Activated effector memory CD4-positive, alpha-beta T cell treated with anti-CD3 and anti-CD28 coated beads, Interleukin-2, amount 50 U/mL, for 16 hours (primary cell): ENCODE results near the gene SUGCT.
"Not testable (repeated sequence)": the region's sequence is repeated elsewhere in the genome, so short reads cannot be mapped to it uniquely, and the experiment has no call there.

Source experiments
- DNase-seq: peaks from one replicate; pipeline ENCODE4 v3.0.0-alpha.2; 2020

SUGCT gene

DNA sequence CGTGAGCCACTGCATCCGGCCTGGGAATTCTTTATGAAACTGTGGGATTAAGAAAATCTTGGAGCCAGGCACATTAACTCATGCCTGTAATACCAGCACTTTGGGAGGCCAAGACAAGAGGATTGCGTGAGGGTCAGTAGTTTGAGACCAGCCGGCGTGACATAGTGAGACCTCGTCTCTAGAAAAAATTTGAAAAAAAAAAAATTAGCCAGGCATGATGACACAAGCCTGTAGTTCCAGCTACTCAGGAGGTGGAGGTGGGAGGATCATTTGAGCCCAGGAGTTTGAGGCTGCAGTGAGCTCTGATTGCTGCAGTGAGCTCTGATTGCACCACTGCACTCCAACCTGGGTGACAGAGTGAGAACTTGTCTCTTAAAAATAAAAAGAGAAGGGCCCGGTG, 69.8 kb downstream of the SUGCT start:
- no peak for DNase-seq

DNA sequence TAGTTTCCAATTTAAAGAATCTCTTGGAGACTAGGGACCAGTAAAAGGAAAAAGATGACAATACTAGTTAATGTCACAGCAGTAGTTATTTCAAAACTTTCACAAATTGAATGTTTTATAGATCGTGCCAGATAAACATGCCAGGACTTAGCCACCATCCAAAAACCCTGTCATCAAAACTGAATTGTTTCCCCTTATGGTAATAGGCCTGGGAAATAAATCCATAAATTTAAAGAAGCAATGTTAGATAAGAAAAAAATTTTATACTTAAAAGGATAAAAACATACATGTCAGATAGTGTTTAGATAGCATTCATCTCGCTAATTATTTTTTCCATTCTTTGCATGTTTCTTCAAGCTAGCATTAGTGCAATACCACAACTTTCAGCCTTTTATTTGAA, 71.2 kb downstream of the SUGCT start:
- DNase-seq: no peak

DNA sequence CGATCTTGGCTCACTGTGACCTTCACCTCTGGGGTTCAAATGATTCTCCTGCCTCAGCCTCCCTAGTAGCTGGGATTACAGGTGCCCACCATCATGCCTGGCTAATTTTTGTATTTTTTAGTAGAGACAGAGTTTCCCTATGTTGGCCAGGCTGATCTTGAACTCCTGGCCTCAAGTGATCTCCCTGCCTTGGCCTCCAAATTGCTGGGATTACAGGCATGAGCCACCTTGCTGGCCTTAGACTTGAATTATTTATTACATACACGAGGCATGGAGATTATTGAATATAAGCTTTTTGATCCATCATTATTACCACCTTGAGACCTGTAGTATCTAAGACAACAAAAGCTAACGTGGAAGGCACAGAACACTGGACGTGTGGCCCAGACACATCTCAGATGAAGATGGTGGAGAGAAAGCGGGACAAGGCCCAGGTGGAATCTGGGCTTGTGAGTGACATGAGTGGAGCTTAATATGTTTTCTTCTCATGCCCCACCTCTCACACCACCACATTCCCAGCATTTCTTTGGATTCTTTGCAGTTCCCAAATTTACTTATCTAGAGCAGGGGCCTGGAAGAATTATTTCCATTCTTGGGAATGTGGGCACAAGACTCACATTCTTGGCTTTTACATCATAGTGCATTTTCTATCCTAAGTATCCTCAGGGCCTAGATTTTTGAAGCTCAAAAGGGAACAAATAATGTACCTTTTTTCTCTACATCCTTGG, 76.6 kb downstream of the SUGCT start:
- no peak for DNase-seq

DNA sequence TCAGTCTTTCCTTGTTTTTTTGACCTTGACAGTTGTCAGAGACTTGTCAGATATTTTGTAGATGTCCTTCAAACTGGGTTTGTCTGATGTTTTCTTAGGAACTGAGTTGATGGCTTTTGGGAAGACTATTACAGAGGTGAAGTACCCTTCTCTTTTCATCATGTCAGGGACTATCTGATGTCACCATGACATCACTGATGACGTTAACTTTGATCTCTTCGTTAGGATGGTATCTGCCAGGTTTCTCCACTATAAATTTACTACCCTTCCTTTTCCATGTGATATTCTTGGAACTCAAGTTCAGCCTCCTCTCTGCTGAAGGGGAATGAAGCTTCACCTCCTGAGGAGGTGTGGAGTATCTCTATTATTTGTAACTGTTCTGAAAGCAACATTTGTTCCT, 78.5 kb downstream of the SUGCT start:
- DNase-seq: no peak

DNA sequence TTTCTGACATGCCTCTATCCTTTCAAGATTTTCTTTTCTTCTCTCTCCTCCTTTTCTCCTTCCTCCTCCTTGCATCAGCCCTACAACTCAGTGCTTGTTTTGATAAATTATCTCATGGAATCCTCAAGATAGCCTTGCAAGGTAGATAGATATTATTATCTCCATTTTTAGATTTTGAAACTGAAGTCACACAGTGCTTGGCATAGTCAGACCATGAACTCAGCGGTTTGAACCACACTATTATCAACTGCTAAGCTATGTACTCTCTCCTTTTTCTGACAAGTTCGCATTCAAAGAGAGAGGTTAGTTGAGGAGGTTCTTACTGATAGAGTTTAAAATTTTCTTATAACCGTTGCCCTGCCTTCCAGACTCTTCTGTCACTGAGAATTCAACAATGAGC, 79.1 kb downstream of the SUGCT start:
- DNase-seq: no peak

DNA sequence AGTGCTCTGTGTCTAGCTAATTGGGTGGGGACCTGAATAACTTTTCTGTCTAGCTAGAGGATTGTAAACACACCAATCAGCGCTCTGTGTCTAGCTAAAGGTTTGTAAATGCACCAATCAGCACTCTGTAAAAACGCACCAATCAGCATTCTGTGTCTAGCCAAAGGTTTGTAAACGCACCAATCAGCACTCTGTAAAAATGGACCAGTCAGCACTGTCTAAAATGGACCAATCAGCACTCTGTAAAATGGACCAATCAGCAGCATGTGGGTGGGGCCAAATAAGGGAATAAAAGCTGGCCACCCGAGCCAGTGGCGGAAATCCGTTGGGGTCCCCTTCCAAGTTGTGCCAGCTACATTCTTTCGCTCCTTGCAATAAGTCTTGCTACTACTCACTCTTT, 83.8 kb downstream of the SUGCT start:
- not testable (repeated sequence) for DNase-seq

DNA sequence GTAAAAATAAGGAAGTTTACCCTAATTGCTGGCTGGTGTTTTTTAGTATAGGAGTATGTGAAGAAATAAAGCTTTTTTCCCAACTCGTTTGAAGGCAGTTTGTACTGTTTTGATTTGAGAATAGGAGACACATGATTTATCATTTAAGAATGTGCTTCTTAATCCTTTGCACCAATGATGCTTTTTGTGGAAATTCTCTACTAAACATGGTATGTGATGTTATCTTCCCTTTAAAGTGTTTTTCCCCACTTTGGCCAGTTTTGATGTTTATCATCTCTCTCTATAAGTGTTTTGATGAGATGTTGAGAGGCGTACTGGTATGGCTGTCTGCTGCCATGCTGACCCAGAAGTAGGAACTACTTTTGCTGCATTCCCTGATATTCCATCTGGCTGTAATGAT, 85.1 kb downstream of the SUGCT start:
- DNase-seq: no peak

DNA sequence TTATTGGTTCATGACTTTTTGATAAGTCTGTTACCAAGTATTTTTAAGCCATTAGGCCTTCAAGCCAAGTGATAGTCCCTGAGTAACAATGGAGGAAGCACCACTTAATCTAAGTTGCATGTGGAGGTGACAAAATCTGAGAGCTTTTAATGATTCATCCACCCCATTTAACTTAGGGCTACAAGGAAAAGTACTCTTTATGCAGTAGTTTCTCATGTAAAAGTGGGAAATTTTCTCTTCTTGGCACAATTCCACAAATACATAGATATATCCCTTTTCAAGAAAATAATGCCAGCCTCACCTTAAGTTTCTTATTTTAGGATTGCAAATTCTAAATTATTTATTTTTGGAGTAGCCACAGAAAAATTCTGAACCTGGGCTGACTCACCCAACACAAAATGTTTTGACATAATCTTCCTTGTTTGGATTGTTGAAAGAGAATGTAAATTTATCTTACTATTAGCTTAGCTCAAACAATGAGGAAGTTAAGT, 85.7 kb downstream of the SUGCT start:
- no peak for DNase-seq

DNA sequence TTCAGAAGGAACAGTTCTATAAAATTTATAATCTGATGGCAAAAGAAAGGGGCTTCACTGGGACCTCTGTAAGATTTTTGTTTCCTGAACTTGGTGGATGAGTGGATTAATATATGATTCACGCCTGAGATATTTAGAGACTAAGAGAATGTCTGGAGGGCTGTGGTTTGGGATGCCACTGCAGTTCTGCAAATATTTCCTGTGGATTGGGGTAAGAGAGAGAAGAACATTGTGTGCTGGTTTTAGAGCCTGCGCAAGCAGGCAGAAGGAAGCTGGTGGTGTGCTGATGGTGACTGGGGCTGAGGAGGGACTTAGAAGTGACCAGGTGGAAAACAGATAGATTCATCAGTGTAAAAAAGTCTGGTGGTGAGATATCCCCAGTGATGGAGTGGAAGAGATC, 87.0 kb downstream of the SUGCT start:
- DNase-seq: no peak

DNA sequence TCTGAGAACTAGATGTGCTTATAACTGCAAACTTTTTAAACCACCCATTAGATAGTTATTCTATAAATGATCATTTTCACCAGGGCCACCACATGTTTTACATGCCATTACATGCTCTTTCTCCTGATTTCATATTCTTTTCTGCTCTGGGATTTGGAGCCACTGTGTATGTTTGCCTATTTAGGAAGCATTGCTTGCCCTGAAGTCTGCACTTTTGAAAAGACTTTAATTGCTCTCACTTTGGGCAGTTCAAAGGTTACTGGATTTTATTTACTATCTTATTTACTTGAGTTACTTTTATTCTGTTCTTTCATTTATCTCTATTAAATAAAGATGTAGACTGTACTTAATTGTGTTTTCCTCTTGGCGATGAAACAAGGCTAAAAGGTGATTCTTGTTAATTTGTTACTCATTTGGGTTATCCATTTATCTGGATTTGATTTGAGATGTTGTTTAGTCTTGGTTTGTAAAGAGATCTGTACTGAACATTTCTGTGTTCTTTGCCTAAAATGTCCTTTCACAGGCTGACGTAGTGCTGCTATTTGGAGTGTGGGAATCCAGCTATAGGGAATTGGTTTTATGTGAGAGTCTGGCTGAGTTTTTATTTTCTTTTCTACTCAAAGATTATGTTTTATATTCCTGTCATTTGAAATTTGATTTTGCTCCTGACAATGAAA, 88.8 kb downstream of the SUGCT start:
- DNase-seq: no peak

DNA sequence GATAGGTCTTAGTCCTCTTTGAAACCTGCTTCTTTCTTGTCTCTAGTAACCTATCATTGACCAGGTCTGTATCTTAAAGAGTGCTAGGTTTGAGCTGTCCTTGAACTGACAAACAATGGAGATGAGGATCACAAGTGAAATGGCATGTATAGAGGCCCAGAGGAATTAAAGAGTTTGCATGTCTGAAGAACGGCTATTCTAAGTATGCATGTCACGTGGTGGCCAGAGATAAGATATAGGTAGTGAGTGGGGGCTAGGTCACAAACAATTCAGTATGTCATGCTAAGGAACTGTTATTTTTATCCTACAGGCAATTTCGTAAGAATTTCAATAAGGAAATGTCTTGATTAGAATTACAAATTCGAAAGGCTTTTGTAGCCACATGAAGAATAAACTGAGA, 95.3 kb downstream of the SUGCT start:
- DNase-seq: no peak

DNA sequence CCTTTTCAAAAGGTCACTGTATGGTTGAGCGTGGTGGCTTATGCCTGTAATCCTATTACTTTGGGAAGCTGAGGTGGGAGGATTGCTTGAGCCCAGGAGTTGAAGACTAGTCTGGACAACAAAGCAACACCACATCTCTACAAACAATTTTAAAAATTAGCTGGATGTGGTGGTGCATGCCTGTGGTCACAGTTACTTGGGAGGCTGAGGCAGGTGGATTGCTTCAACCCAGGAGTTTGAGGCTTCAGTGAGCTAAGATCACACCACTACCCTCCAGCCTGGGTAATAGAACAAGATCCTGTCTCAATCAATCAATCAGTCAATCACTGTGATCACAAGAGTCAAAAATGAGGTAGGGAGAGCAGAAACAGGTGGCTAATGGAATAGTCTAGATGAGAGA, 97.0 kb downstream of the SUGCT start:
- no peak for DNase-seq

DNA sequence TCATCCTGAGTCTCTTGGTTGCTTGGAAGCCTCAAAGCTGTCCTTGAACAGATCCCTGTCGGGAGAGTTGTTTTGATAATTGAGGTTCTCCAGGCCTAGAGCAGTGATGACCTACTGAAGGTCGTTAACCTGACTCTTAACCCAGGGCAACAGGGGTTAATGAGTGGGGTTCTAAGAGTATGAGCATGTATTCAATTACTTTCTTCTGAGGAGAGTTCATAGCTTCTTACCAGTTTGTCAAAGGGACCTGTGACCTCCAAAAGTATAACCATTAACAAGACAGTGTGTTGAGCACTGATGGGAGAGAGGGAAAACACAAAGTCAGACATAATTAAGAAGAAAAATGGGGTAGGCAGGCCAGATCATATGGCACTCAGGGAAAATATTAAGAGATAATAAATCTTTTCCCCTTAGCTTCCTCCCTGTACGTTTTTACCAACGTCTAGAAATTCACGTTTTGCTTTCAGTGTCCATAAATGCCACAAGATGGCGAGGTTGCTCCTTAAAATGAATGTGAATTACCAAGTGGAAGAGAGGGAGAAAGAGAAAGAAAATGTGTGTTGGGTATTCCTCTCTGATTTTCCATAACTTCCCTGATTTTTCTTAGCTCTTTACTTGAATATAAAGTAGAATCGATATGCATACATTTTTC, 97.6 kb downstream of the SUGCT start:
- no peak for DNase-seq

DNA sequence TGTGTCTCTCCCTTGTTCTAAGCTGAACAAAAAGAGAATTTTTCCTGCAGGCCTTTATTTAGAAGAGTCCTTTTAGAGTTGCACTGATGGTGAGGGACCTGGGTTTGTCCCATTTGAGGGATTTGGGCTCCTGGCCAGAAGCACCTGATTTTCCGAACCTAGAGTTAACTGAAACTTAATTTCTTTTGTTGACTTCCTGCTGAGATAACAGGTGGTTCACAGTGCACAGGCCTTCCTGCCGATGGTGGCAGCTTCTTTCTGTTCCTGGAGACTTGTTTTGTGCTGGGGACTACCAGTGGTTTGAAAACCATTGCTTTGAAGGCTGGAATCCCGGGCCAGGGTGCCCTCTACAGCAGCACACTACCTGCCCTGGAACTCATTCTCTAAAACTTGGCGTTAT, 99.2 kb downstream of the SUGCT start:
- no peak for DNase-seq

DNA sequence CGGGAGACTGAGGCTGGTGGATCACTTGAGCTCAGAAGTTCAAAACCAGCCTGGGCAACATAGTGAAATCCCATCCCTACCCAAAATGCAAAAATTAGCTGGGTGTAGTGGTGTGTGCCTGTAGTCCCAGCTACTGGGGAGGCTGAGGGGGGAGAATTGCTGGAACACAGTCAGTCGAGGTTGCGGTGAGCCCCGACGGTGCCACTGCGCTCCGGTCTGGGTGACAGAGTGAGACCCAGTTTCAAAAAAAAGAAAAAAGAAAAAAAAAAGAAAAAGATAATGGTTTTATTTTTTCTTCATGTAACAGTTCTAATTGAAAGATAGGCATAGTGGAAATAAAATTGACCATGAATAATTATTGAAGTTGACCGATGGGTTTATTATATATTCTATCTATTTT, 99.9 kb downstream of the SUGCT start:
- no peak for DNase-seq

DNA sequence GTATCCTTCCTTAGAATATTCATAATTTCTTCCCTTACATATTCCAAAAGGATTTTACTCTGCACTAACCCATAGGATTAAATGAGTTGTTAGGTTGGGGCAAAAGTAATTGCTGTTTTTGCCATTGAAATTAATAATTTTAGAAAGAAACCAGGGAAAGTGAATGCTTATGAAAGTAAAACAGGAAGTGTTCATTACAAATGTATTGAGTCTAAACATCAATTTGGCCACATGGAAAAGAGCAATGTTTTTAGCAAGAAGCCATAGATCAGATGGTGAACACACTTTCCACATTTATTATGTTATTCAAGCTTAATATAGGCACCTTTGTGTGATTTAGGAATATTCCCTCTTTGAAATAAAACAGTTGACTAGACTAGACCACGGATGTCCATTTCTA, 102.9 kb downstream of the SUGCT start:
- DNase-seq: no peak

DNA sequence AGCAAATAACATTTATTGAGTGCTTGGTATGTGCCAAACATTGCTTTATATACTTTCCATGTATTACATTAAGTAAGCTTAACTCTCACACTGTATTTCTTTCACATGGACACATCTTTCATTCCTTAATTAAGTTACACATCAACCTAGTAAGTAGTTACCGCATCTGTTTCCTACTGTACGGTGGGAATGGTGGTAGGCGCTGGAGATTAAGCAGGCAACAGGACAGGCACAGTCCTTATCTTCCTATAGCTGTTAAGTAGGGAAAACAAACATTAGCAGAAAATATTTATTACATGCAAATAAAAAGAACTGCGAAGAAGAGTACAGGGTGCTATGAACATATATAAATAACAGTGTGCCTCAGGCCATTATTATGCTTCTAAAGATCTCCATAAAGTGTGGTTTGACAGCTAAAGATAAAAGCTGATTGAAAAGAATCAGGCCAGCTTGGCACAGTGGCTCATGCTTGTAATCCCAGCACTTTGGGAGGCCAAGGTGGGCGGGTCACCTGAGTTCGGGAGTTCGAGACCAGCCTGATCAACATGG, 105.0 kb downstream of the SUGCT start:
- no peak for DNase-seq

DNA sequence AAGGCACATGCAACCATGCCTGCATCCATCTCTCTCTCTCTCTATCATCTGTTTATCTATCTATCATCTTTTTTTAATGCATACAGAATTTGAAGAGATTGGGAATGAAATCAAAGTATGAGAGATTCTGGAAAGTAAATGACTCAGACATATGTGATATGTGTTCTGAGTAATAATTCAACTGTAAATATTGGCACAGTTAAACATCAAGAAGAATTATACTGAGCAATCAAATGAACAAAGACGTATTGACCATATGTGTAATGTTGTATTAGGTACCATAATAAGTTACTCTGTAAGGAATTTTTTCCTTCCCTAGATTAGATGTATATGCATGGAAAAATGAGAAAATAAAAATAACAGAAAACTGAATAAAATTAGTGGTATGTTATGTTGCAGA, 108.3 kb downstream of the SUGCT start:
- DNase-seq: no peak

DNA sequence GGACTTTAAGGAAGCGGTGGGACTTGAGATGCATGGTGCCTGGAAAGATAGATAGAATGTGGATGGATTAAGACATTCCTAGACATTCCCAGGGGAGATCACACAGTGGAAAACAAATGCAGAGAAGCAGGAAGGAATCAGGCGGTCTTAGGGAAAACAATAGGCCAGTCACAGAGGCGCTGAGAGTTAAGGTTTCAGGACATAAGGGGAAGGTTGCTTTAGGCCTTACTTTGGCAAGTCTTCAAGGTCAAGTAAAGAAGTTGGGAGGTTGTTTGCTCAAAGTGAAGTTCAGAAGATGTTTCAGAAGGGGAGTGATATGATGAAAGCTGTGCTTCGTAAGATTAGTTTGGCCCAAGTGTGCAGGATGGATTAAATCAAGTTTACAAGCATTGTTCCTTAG, 109.4 kb downstream of the SUGCT start:
- no peak for DNase-seq

DNA sequence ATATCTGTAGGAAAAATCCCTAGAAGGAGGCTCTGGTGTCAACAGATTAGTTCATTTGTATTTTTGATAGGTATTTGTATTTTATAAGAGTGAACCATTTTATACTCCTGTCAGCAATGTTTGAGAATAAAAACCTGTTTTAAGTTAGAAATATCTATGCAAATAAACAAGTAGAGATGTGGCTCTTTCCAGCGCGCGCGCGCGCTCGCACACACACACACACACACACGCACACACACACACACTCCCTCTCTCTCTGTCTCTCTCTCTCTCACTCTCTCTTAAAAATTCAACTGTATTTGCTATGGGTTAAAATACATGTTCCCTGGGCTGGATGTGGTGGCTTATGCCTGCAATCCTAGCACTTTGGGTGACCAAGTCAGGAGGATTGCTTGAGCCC, 113.9 kb downstream of the SUGCT start:
- no peak for DNase-seq

DNA sequence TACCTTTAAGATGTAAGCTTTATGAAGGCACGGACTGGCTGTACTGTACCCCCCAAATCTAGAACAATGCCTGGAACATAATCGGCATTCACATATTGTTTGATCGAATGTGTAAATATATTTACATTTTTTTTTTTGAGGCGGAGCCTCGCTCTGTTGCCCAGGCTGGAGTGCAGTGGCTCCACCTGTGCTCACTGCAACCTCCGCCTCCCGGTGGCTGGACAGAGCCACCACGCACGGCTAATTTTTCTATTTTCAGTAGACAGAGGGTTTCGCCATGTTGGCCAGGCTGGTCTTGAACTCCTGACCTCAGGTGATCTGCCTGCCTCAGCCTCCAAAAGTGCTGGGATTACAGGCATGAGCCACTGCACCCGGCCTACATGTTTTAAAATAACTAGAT, 118.6 kb downstream of the SUGCT start:
- DNase-seq: not testable (repeated sequence)

DNA sequence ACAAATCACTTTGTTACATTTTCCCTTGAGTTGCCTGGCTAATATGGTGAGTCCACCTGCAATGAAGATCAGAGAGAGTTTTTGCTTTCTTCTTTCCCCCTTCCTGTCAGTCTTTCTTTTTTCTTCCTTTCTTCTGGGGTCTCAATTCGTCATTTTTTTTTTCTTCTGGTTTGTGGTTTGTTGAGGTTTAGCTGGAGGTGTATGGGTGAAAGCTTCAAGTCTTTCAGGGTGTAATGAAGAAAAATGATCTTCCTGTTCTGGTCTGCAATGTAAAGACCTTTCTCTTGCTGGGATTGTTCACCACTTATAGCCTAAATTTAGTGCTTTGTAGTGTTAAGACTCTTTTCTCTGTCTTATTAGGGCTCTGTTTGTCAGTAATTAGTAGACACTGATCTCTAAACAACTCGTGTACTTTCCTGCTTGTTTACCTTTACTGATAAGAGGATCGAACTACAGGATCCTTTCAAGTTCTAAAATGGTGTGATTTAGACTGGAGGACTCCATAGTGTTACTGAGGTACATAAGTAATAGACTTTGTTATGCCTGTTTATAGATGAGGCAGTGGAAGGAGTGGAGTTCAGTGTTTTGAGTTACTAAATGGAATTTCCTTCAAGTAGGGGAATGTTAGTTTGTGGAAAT, 129.1 kb downstream of the SUGCT start:
- no peak for DNase-seq

DNA sequence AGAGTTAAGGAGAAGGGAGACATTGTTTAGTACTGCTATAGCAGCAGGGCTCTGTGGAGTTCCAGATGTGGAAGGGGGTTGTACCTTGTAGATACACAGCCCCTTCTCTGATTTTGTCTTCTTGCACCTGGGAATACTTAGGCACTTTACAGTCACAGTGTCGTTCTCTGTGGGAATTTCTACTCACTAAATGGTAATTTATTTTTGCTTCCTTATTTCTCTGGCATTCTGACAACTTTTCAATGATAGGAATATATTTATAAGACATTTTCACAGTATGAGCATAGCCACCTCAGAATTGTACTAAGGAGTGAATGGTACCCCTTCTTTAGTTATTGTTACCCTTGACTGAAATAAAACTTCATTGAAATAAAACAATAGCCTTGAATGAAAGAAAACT, 132.8 kb downstream of the SUGCT start:
- no peak for DNase-seq
